ENCODE results near the gene CATSPERB. TPM values are rescaled to one million over a fixed set of nuclear protein-coding genes. Genes with fewer than 3 reads are reported as not detected.
"Not testable (repeated sequence)": the region's sequence is repeated elsewhere in the genome, so short reads cannot be mapped to it uniquely, and the experiment has no call there.

Gene CATSPERB
- polyA plus RNA-seq, 1 experiment = not detected

DNA sequence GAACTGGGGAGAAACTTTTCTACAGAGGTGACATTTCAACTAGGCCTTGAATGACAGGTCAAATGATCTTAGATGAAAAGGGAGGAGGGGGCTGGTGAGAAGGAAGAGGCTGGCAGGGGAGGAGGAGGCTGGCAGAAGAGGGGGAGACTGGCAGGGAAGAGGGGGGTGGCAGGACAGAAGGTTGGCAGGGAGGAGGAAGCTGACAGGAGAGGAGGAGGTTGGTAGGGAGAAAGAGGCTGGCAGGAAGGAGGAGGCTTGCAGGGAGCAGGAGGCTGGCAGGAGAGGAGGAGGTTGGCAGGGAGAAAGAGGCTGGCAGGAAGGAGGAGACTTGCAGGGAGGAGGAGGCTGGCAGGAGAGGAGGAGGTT, 158.4 kb downstream of the CATSPERB start:
- Histone ChIP-seq H3K27me3 (ENCODE audit: control insufficient read depth, insufficient read depth, low read length) (no peaks in the 10 kb centered on the region), H3K4me3 (ENCODE audit: low read depth, low read length) (no peak overlapping the region), H3K27ac (ENCODE audit: low read depth, low read length) (no peak overlapping the region), H3K9me3 (ENCODE audit: control insufficient read depth, insufficient read depth, low read length) (peaks cover 6% of the 10 kb centered on the region; the same call in 1 of the 2 replicates)
- POLR2A ChIA-PET = no interaction called here
- no peak for DNase-seq (ENCODE audit: low read depth, low spot score)
- CTCF ChIA-PET = no interaction called here
- no peak for TF ChIP-seq CTCF (IDR thresholded peaks at IDR 0.05; ENCODE audit: low read depth, low read length)

- Histone ChIP-seq H3K27ac (ENCODE audit: low read depth, low read length) (no peak overlapping the region), H3K4me3 (ENCODE audit: low read depth, low read length) (no peak overlapping the region), H3K9me3 (ENCODE audit: control insufficient read depth, insufficient read depth, low read length) (no peaks in the 10 kb centered on the region), H3K27me3 (ENCODE audit: control insufficient read depth, insufficient read depth, low read length) (no peaks in the 10 kb centered on the region)
- no peak for TF ChIP-seq CTCF (IDR thresholded peaks at IDR 0.05; ENCODE audit: low read depth, low read length)
- DNase-seq (ENCODE audit: low read depth, low spot score) = no peak
- ChIA-PET CTCF (no interaction called here), POLR2A (no interaction called here)
Measured at GRCh38 chr14:91570021-91570420, 161.9 kb downstream of the CATSPERB start.

- CTCF ChIA-PET = no interaction called here
- Histone ChIP-seq H3K4me3 (ENCODE audit: low read depth, low read length) (no peak overlapping the region), H3K9me3 (ENCODE audit: control insufficient read depth, insufficient read depth, low read length) (no peaks in the 10 kb centered on the region), H3K27ac (ENCODE audit: low read depth, low read length) (no peak overlapping the region), H3K27me3 (ENCODE audit: control insufficient read depth, insufficient read depth, low read length) (no peaks in the 10 kb centered on the region)
- no peak for TF ChIP-seq CTCF (IDR thresholded peaks at IDR 0.05; ENCODE audit: low read depth, low read length)
- no peak for DNase-seq (ENCODE audit: low read depth, low spot score)
- POLR2A ChIA-PET = no interaction called here
Measured at GRCh38 chr14:91569301-91569700, 162.6 kb downstream of the CATSPERB start.

DNA sequence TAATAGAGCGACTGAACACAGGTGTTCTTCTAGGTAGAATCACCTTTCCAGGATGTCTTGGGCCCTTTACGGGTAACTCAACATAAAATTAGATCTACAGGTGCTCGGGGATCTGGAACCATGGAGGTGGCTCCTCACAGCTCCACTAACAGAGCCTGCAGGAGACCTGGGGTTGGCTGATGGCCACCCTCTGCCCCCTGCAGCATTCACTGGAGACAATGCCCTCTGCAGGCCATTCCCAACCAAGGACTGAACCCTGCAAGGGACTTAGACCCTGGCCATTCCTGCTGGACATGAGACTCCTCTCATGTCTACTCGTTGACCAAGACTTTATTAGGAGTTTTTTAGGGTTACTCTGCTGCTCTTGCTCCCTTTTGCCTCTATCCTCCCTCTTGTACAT, 163.3 kb downstream of the CATSPERB start:
- no peaks in the 10 kb centered on the region for H3K9me3 ChIP-seq (ENCODE audit: control insufficient read depth, insufficient read depth, low read length)
- ChIA-PET POLR2A (no interaction called here), CTCF (no interaction called here)
- no peaks in the 10 kb centered on the region for H3K27me3 ChIP-seq (ENCODE audit: control insufficient read depth, insufficient read depth, low read length)
- TF ChIP-seq CTCF (IDR thresholded peaks at IDR 0.05; ENCODE audit: low read depth, low read length) = no peak
- H3K27ac ChIP-seq (ENCODE audit: low read depth, low read length) = no peak overlapping the region
- no peak for DNase-seq (ENCODE audit: low read depth, low spot score)
- no peak overlapping the region for H3K4me3 ChIP-seq (ENCODE audit: low read depth, low read length)

- H3K27me3 ChIP-seq (ENCODE audit: control insufficient read depth, insufficient read depth, low read length); H3K4me3 ChIP-seq (ENCODE audit: low read depth, low read length); CTCF ChIA-PET; DNase-seq (ENCODE audit: low read depth, low spot score); POLR2A ChIA-PET; H3K9me3 ChIP-seq (ENCODE audit: control insufficient read depth, insufficient read depth, low read length); H3K27ac ChIP-seq (ENCODE audit: low read depth, low read length): not testable (repeated sequence)
Measured at GRCh38 chr14:91567827-91568226, 164.1 kb downstream of the CATSPERB start.

GRCh38 chr14:91555531-91555930, 176.4 kb downstream of the CATSPERB start:
- peaks cover 5% of the 10 kb centered on the region; the same call in 1 of the 2 replicates for H3K9me3 ChIP-seq (ENCODE audit: control insufficient read depth, insufficient read depth, low read length)
- POLR2A ChIA-PET = no interaction called here
- H3K27ac ChIP-seq (ENCODE audit: low read depth, low read length) = no peak overlapping the region
- H3K27me3 ChIP-seq (ENCODE audit: control insufficient read depth, insufficient read depth, low read length) = no peaks in the 10 kb centered on the region
- H3K4me3 ChIP-seq (ENCODE audit: low read depth, low read length) = no peak overlapping the region
- CTCF ChIA-PET = no interaction called here
- DNase-seq (ENCODE audit: low read depth, low spot score) = no peak
- TF ChIP-seq CTCF (IDR thresholded peaks at IDR 0.05; ENCODE audit: low read depth, low read length) = no peak
